ENCODE data around the gene HMG20A. TPM values are rescaled to one million over a fixed set of nuclear protein-coding genes. Genes with fewer than 3 reads are reported as not detected.

HMG20A gene
- total and polyA plus RNA-seq, 9 of the 15 experiments (the other 6 are each of a cell fraction or from before 2014, with no cell fraction given), result 25.0 to 68.1 (median 38.9) TPM

DNA sequence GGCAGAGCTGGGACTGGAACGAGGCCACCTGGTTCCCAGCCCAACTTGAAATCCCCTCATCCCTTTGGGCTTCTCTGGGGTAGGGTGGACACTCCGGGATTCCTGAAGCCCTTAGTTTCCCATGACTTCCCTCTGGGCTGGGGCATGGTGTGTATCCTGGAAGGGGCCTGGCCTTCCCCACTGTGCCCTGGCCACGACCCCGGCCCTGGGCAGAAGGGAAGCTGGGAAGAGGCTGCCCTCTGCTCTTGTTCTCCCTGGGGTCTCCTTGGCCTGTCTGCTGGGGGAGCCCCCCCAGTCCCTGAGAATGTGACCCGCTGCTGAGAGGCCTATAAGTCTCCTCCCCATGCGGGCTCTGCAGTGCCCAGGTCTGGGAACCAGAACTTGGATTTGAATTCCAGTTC is 107.1 kb downstream of the HMG20A start:
- H3K79me2 ChIP-seq (ENCODE audit: control insufficient read depth, insufficient read depth, low read length), result no peaks in the 10 kb centered on the region
- TF ChIP-seq BMI1 (IDR thresholded peaks at IDR 0.05; ENCODE audit: low read length) (no peak), ZNF507 (tag; conservative IDR thresholded peaks at IDR 0.05) (no peak)
- TF ChIP-seq, protein P1, sequence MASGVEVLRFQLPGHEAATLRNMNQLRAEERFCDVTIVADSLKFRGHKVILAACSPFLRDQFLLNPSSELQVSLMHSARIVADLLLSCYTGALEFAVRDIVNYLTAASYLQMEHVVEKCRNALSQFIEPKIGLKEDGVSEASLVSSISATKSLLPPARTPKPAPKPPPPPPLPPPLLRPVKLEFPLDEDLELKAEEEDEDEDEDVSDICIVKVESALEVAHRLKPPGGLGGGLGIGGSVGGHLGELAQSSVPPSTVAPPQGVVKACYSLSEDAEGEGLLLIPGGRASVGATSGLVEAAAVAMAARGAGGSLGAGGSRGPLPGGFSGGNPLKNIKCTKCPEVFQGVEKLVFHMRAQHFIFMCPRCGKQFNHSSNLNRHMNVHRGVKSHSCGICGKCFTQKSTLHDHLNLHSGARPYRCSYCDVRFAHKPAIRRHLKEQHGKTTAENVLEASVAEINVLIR (CRISPR knock-in tag; IDR thresholded peaks at IDR 0.05), result no peak
- ChIA-PET POLR2A (no interaction called here), CTCF (ENCODE audit: low intra/inter-chr PET ratio) (no interaction called here)
- no peak overlapping the region for H2AFZ ChIP-seq (ENCODE audit: low read depth, low read length)
- no peaks in the 10 kb centered on the region for H3K36me3 ChIP-seq (ENCODE audit: control insufficient read depth, insufficient read depth, low read length)
- intact Hi-C loops (cut with micrococcal nuclease) (no loop called here), in situ Hi-C loops (cut with MboI) (no loop called here)
- ATAC-seq, result no peak
- H3K4me1 ChIP-seq (replicated peaks in 1 of 2; ENCODE audit: control insufficient read depth in 2 of 2, insufficient read depth in 2 of 2, low read length in 2 of 2), result peaks cover 4 to 12% of the 10 kb centered on the region in 2 experiments; a peak in 2 of 5 replicates
- H3K9me3 ChIP-seq (replicated peaks; ENCODE audit: control insufficient read depth, insufficient read depth, low read depth, low read length), result no peaks in the 10 kb centered on the region
- DNase-seq (ENCODE audit: extremely low read depth in 1 of 4, low spot score in 3 of 4), result no peak
- no peaks in the 10 kb centered on the region for H4K20me1 ChIP-seq (replicated peaks; ENCODE audit: control insufficient read depth, insufficient read depth, low read length)
- no peak overlapping the region for H3K9ac ChIP-seq (ENCODE audit: insufficient read depth in 1 of 2, low read depth in 2 of 2, low read length in 2 of 2)
- H3K27me3 ChIP-seq (ENCODE audit: control insufficient read depth in 2 of 2, insufficient read depth in 2 of 2, low read length in 2 of 2), result peaks cover 5 to 36% of the 10 kb centered on the region in 2 experiments; a peak in 4 of 5 replicates
- no peak overlapping the region for H3K4me2 ChIP-seq (ENCODE audit: insufficient read depth, low read length)
- FAIRE-seq, result no peak
- 25% methylated on average over 6 of the region's 6 CpGs for WGBS (ENCODE audit: insufficient coverage, low coverage, missing lambda C conversion rate)
- H3K4me3 ChIP-seq, result no peak overlapping the region
- no TSS peak for BruUV-seq (replicated peaks)
- no peaks in the 10 kb centered on the region for H3K9me1 ChIP-seq (ENCODE audit: control insufficient read depth, insufficient read depth, low read length)
- H3K27ac ChIP-seq (ENCODE audit: extremely low read depth, low read depth, low read length), result no peak overlapping the region

DNA sequence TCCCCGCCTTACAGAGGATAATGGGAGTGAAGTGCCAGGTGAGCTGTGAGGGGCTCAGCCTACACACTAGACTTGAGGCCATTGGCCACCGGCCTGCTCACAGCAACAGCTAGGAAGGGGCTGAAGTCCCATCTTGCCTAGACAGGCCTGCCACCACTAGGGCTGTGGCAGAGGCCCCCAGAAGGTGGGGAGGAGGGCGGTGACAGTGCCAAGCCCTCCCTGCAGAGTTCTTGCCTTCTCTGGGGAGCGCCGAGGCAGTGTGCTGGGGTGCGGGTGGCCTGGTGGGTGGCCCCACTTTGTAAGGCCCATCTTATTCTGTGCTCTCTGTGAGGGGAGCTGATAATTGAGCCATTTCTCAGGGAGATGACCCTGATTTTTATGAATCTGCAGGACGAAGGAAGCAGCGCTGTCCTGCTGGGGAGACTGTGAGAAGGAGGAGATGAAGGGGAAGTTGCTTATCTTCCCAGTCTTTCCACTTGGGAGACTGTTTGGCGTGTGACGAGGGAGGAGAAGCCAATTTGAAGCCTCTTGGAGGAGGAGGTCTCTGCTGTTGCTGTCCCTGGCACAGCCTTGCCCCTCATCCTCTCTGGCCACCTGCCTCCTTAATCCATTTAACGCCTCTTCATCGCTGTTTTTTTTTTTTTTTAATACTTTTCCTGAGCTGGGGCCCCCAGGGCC is 107.7 kb downstream of the HMG20A start:
- FAIRE-seq (no peak), DNase-seq (ENCODE audit: extremely low read depth in 1 of 4, low spot score in 3 of 4) (no peak), ATAC-seq (no peak; the same call in 2 of the 3 replicates)
- Histone ChIP-seq H3K27me3 (ENCODE audit: control insufficient read depth in 2 of 2, insufficient read depth in 2 of 2, low read length in 2 of 2) (peaks cover 9 to 42% of the 10 kb centered on the region in 2 experiments; a peak in 4 of 5 replicates), H3K4me2 (ENCODE audit: insufficient read depth, low read length) (no peak overlapping the region), H3K9me1 (ENCODE audit: control insufficient read depth, insufficient read depth, low read length) (no peaks in the 10 kb centered on the region), H3K79me2 (ENCODE audit: control insufficient read depth, insufficient read depth, low read length) (no peaks in the 10 kb centered on the region), H3K4me1 (replicated peaks in 1 of 2; ENCODE audit: control insufficient read depth in 2 of 2, insufficient read depth in 2 of 2, low read length in 2 of 2) (peaks cover 4 to 12% of the 10 kb centered on the region in 2 experiments; a peak in 2 of 5 replicates), H3K9me3 (replicated peaks; ENCODE audit: control insufficient read depth, insufficient read depth, low read depth, low read length) (no peaks in the 10 kb centered on the region), H4K20me1 (replicated peaks; ENCODE audit: control insufficient read depth, insufficient read depth, low read length) (no peaks in the 10 kb centered on the region), H3K9ac (ENCODE audit: insufficient read depth in 1 of 2, low read depth in 2 of 2, low read length in 2 of 2) (no peak overlapping the region), H3K27ac (ENCODE audit: extremely low read depth, low read depth, low read length) (no peak overlapping the region), H2AFZ (ENCODE audit: low read depth, low read length) (no peak overlapping the region), H3K4me3 (no peak overlapping the region), H3K36me3 (ENCODE audit: control insufficient read depth, insufficient read depth, low read length) (no peaks in the 10 kb centered on the region)
- intact Hi-C loops (cut with micrococcal nuclease) (no loop called here), in situ Hi-C loops (cut with MboI) (no loop called here)
- POLR2A ChIA-PET, result interaction anchor here (0.6 kb wide), 1 partner anchor 14 kb away, joined by 3 read pairs; no protein-coding TSS in a partner anchor
- WGBS (ENCODE audit: insufficient coverage, low coverage, missing lambda C conversion rate), result 42% methylated on average over 11 of the region's 12 CpGs
- CTCF ChIA-PET (ENCODE audit: low intra/inter-chr PET ratio), result no interaction called here
- BruUV-seq (replicated peaks), result no TSS peak
- no peak for TF ChIP-seq ZNF174 (CRISPR knock-in tag; IDR thresholded peaks at IDR 0.05)
- TF ChIP-seq, protein P2, sequence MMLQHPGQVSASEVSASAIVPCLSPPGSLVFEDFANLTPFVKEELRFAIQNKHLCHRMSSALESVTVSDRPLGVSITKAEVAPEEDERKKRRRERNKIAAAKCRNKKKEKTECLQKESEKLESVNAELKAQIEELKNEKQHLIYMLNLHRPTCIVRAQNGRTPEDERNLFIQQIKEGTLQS (IDR thresholded peaks at IDR 0.05), result no peak
- TF ChIP-seq, protein P2 (CRISPR knock-in tag; conservative IDR thresholded peaks at IDR 0.05), result no peak
- TF ChIP-seq ZNF57 (CRISPR knock-in tag; IDR thresholded peaks at IDR 0.05), result no peak
